ENCODE results near the gene EIF2B2. TPM values are rescaled to one million over a fixed set of nuclear protein-coding genes. Genes with fewer than 3 reads are reported as not detected.

EIF2B2 gene
- total and polyA plus RNA-seq, 9 of the 15 experiments (the other 6 are each of a cell fraction or from before 2014, with no cell fraction given): 10.6 to 94.1 (median 38.9) TPM

DNA sequence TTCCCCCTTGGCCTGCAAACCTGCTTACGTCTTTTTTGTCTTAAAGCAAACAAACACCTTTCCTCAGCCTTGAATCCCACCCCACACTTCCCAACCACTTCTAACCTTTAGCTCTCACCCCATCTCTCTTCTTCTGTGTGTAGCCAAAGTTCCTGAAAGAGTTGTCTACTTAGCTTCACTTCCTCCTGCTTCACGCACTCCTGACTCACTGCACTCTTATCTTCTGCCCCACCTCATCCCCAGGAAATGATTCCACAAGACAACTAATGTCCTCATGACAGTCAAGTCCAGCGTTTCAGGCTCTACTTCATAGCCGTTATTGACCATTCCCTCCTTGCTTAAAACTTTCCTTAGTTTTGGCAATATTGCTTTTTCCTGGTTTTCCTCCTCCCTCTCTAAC lies 22.4 kb downstream of the EIF2B2 start (continued):
- TF ChIP-seq, protein P1, sequence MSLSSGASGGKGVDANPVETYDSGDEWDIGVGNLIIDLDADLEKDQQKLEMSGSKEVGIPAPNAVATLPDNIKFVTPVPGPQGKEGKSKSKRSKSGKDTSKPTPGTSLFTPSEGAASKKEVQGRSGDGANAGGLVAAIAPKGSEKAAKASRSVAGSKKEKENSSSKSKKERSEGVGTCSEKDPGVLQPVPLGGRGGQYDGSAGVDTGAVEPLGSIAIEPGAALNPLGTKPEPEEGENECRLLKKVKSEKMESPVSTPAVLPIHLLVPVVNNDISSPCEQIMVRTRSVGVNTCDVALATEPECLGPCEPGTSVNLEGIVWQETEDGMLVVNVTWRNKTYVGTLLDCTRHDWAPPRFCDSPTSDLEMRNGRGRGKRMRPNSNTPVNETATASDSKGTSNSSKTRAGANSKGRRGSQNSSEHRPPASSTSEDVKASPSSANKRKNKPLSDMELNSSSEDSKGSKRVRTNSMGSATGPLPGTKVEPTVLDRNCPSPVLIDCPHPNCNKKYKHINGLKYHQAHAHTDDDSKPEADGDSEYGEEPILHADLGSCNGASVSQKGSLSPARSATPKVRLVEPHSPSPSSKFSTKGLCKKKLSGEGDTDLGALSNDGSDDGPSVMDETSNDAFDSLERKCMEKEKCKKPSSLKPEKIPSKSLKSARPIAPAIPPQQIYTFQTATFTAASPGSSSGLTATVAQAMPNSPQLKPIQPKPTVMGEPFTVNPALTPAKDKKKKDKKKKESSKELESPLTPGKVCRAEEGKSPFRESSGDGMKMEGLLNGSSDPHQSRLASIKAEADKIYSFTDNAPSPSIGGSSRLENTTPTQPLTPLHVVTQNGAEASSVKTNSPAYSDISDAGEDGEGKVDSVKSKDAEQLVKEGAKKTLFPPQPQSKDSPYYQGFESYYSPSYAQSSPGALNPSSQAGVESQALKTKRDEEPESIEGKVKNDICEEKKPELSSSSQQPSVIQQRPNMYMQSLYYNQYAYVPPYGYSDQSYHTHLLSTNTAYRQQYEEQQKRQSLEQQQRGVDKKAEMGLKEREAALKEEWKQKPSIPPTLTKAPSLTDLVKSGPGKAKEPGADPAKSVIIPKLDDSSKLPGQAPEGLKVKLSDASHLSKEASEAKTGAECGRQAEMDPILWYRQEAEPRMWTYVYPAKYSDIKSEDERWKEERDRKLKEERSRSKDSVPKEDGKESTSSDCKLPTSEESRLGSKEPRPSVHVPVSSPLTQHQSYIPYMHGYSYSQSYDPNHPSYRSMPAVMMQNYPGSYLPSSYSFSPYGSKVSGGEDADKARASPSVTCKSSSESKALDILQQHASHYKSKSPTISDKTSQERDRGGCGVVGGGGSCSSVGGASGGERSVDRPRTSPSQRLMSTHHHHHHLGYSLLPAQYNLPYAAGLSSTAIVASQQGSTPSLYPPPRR (CRISPR knock-in tag; IDR thresholded peaks at IDR 0.05; ENCODE audit: borderline replicate concordance): no peak
- TF ChIP-seq EP300 (IDR thresholded peaks at IDR 0.05; ENCODE audit: low read length) (peak; percentile 65; the same call in 1 of the 2 replicates), ZKSCAN1 (IDR thresholded peaks at IDR 0.05; ENCODE audit: low read depth, low read length) (no peak), POLR2A (conservative IDR thresholded peaks at IDR 0.05) (peak; percentile 33), ZNF699 (CRISPR knock-in tag; IDR thresholded peaks at IDR 0.05; ENCODE audit: insufficient replicate concordance) (no peak), CBX5 (IDR thresholded peaks at IDR 0.05; ENCODE audit: borderline replicate concordance, low read depth) (no peak), CC2D1A (IDR thresholded peaks at IDR 0.05) (0 out of 2 replicates have a peak, but pooled peaks have one; percentile 23), FOXA1 (IDR thresholded peaks at IDR 0.05; ENCODE audit: borderline replicate concordance) (no peak), ZNF165 (CRISPR knock-in tag; IDR thresholded peaks at IDR 0.05; ENCODE audit: borderline replicate concordance) (no peak), PHB (CRISPR knock-in tag; IDR thresholded peaks at IDR 0.05) (no peak), ZNF583 (CRISPR knock-in tag; IDR thresholded peaks at IDR 0.05) (no peak), KLF10 (CRISPR knock-in tag; IDR thresholded peaks at IDR 0.05) (no peak), KLF16 (IDR thresholded peaks at IDR 0.05) (no peak), NBN (IDR thresholded peaks at IDR 0.05; ENCODE audit: low read depth) (0 out of 2 replicates have a peak, but pooled peaks have one; percentile 23), ESRRA (IDR thresholded peaks at IDR 0.05; ENCODE audit: borderline replicate concordance, low read depth) (no peak), KDM1A (IDR thresholded peaks at IDR 0.05) (0 out of 4 replicates have a peak, but pooled peaks of 1 of the 2 experiments have one; percentile 22), IFI16 (CRISPR knock-in tag; IDR thresholded peaks at IDR 0.05) (no peak), ZFPM2 (CRISPR knock-in tag; IDR thresholded peaks at IDR 0.05) (no peak), FOXK2 (conservative IDR thresholded peaks at IDR 0.05 in 1 of 2, IDR thresholded peaks at IDR 0.05 in 1 of 2; ENCODE audit: low read depth in 2 of 2) (peak; percentile 20 to 42; a peak in 1 of 4 replicates), HDAC8 (tag; IDR thresholded peaks at IDR 0.05) (no peak), SMARCB1 (IDR thresholded peaks at IDR 0.05; ENCODE audit: insufficient read length, low read depth) (no peak), KLF1 (tag; IDR thresholded peaks at IDR 0.05) (no peak), PTBP1 (IDR thresholded peaks at IDR 0.05; ENCODE audit: low read depth, low read length) (no peak), HNRNPH1 (optimal IDR thresholded peaks at IDR 0.05; ENCODE audit: low read depth, low read length) (no peak)
- TF ChIP-seq, protein P2, sequence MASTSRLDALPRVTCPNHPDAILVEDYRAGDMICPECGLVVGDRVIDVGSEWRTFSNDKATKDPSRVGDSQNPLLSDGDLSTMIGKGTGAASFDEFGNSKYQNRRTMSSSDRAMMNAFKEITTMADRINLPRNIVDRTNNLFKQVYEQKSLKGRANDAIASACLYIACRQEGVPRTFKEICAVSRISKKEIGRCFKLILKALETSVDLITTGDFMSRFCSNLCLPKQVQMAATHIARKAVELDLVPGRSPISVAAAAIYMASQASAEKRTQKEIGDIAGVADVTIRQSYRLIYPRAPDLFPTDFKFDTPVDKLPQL (IDR thresholded peaks at IDR 0.05; ENCODE audit: extremely low read depth, insufficient read length): no peak
- TF ChIP-seq, protein P3, sequence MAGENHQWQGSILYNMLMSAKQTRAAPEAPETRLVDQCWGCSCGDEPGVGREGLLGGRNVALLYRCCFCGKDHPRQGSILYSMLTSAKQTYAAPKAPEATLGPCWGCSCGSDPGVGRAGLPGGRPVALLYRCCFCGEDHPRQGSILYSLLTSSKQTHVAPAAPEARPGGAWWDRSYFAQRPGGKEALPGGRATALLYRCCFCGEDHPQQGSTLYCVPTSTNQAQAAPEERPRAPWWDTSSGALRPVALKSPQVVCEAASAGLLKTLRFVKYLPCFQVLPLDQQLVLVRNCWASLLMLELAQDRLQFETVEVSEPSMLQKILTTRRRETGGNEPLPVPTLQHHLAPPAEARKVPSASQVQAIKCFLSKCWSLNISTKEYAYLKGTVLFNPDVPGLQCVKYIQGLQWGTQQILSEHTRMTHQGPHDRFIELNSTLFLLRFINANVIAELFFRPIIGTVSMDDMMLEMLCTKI (IDR thresholded peaks at IDR 0.05; ENCODE audit: partially characterized antibody): no peak
